HG03108 (cell line): ENCODE data around the gene RFFL.
"Not testable (repeated sequence)": the region's sequence is repeated elsewhere in the genome, so short reads cannot be mapped to it uniquely, and the experiment has no call there.

Source experiments
- ATAC-seq: cut with Tn5 transposase; IDR thresholded peaks from one replicate; pipeline ENCODE4 v1.9.1; 2021; ENCODE audit warnings: moderate library complexity; ENCODE audit not compliant: unreplicated experiment

Gene RFFL, protein sequence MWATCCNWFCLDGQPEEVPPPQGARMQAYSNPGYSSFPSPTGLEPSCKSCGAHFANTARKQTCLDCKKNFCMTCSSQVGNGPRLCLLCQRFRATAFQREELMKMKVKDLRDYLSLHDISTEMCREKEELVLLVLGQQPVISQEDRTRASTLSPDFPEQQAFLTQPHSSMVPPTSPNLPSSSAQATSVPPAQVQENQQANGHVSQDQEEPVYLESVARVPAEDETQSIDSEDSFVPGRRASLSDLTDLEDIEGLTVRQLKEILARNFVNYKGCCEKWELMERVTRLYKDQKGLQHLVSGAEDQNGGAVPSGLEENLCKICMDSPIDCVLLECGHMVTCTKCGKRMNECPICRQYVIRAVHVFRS

DNA sequence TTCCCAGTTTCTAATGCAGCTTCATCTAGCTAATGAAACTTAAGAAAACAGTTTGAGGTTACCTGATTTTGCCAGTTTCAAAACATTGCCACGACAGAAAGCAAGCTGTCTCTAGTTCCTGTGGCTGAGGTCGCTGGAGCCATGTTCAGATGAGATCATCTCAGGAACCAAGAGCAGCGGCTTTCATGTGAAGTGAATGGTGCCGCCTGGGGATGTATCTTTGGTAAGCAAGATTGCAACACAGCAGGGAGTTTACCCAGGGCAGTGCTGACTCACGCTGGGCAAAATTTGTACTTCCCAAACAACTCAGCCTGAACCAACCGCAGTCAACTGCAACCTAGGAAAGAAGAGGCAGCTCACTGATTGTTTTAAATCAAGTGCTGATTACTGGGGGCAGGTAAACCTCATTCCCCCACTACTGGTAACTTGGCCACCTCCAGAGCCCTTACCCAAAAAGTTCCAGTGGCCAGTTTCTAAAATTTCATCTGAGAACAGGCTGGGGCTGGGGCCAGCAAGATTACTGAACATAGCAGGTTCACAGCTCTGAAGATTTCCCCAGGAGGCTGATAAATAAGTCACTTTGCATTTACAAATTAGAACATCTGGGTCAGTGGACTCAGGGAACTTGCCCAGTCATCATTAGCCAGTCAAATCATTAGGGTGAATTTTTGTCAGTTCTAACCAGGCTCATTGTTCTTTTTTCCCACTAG is at the start of gene RFFL:
RFFL (minus strand) TSS at position 194 of the 710 bp plus-strand sequence. CDS start 37,154 bp downstream, outside the sequence.
- peak; percentile 74 for ATAC-seq

DNA sequence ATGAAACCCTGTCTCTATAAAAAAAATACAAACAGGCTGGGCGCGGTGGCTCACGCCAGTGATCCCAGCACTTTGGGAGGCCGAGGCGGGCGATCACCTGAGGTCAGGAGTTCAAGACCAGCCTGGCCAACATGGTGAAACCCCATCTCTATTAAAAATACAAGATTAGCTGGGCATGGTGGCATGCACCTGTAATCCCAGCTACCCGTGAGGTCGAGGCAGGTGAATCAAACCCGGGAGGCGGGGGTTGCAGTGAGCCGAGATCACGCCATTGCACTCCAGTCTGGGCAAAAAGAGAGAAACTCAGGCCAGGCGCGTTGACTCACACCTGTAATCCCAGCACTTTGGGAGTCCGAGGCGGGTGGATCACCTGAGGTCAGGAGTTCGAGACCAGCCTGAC is 47.3 kb upstream of the RFFL start:
- not testable (repeated sequence) for ATAC-seq

DNA sequence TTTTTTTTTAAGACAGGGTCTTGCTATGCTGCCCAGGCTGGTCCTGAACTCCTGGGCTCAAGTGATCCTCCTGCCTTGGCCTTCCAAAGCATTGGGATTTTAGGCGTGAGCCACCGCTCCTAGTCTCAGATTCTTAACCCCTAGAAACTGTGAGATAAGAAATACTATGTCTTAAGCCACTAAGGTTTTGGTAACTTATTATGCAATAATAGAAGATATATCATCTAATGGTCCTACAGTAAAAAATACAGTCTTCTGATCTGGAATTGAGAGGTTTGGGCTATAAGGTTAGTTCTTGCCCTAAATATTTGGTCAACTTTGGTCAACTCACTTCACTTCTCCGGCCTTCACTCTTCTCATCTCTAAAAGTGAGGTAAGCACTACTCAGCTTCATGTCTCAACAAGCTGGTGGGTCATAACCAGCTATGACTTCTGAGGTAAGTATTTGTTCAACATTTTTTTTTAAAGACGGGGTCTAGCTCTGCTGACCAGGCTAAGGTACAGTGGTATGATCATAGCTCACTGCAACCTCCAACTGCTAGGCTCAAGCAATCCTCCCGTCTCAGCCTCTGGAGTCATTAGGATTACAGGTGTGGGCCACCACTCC is 41.4 kb upstream of the RFFL start:
- no peak for ATAC-seq

DNA sequence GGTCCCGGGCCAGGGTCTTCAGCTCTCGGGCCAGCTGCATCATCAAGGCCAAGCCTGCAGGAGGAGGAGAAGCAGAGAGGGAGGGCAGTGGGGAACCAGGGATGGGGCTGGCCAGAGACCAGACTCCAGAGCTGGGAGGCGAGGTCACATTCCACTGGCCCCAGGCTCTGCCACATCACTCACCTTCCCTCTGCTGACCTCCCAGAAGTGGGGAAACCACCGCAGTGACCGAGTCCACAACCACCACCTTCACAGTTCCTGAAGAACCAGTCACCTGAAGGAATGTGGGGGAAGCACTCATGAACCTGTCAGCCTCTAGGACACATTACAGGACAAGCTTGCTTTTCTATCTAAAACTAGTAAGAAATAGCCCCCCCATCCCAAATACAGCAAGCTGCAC is 39.8 kb upstream of the RFFL start:
- no peak for ATAC-seq

DNA sequence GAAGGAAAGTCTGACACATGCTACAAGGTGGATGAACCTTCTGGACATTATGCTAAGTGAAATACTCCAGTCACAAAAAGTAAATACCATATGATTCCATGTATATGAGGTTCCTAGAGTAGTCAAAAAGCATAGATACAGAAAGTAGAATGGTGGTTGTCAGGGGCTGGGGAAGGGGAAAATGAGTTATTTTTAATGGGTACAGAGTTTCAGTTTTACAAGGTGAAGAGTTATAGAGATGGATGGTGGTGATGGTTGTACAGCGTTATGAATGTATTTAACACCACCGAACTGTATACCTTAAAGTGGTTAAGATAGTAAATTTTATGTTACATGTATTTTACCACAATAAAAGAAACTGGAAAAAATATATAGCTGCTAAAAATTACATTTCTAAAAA is 38.2 kb upstream of the RFFL start:
- no peak for ATAC-seq

DNA sequence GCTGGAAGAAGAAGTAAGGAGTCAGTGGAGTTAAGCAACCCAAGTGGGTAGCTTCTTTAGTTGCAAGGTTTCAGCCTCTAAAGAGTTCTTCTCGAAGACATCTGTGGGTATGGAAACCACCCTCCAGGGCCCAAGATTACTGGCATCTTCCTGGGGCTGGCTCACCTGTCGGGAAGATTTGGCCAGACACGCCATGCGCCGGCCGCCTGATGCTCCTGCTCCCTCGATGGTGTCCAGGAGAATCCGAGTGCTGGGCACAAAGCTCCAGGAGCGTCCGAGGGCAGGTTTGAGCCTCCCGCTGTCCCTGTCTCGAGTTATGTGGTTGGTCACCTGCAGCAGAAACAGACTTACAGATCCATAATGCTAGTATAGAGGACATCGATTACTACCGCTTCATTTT is 37.5 kb upstream of the RFFL start:
- ATAC-seq: no peak

DNA sequence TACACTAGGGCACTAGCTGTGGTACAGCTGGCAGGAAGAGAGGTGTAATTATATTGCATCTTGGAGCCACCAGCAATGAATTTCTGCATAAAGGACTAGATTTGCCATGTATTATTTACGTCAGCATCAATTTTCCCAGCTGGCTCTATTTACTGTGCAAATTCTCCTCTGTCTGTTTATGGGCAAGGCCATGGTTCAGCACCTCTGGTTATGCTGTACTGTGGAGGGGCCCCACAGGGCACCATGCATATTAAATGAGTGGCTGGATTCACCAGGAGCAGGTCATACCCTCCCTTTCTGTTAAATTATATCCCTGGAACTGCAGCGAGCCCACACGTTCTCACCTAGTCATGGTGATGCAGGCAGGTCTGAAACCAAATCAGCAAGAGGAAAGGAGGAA is 36.4 kb upstream of the RFFL start:
- ATAC-seq: no peak

DNA sequence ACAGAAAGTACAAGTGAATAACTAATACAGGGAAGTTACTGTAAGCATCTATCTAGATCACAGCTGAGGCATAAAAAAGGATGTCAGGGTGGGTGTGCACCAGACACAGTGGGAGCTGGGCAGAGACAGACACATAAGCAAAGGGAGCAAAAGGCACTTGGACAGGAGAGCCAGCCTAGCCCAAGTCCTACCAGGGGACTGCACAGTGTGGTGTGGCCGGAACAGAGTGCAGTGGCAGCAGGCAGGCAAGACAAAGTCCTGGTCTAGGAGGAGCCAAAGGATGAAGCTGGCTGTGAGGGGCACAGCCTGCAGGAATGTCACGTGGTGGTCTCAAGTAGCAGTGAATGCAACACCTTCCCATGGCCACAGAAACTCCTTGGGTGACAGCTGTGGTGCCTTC is 34.3 kb upstream of the RFFL start:
- no peak for ATAC-seq

DNA sequence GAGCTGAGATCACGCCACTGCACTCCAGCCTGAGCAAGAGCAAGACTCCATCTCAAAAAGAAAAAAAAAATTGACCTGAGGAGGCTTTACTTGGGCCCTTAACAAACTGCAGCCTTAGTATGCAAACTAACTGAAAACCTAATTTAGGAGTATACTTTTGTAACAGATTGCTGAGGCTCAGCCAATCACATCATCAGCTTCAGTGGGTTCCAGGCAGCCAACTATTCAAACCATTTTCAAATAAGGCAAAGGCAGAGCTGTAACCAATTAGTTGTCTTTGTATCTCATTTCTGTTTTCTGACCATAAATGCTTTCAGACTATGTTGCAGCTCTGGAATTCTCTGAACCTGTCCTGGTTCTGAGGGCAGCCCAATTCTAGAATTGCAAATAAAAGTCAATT is 32.2 kb upstream of the RFFL start:
- ATAC-seq: no peak

DNA sequence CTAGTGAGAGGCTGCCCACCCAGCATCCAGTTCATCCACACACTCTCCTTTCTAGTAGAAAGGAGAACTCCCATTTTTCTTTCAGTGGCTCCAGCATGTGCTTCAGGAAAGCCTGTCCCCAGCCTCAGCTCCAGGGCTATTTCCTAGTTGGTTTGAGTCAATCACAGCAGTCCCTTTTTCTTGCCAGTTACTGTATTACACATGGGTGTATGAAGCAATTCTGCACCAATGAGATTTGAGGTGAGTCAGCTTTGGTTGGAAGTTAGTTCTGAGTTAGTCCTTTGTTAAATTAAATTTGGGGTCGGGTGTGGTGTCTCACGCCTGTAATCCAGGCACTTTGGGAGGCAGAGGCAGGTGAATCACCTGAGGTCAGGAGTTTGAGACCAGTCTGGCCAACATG is 31.4 kb upstream of the RFFL start:
- no peak for ATAC-seq

DNA sequence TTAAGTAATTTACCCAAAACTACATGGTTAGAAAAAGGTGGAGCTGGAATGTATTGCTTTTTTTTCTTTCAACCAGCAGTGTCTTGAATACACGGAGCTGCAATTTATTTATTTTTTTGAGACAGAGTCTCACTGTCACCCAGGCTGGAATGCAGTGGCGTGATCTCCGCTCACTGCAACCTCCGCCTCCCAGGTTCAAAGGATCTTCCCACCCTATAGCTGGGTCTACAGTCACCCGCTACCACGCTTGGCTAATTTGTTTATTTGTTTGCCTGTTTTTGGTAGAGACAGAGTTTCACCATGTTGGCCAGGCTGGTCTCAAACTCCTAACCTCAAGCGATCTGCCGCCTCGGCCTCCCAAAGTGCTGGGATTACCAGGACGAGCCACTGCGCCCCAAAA is 27.2 kb upstream of the RFFL start:
- not testable (repeated sequence) for ATAC-seq

DNA sequence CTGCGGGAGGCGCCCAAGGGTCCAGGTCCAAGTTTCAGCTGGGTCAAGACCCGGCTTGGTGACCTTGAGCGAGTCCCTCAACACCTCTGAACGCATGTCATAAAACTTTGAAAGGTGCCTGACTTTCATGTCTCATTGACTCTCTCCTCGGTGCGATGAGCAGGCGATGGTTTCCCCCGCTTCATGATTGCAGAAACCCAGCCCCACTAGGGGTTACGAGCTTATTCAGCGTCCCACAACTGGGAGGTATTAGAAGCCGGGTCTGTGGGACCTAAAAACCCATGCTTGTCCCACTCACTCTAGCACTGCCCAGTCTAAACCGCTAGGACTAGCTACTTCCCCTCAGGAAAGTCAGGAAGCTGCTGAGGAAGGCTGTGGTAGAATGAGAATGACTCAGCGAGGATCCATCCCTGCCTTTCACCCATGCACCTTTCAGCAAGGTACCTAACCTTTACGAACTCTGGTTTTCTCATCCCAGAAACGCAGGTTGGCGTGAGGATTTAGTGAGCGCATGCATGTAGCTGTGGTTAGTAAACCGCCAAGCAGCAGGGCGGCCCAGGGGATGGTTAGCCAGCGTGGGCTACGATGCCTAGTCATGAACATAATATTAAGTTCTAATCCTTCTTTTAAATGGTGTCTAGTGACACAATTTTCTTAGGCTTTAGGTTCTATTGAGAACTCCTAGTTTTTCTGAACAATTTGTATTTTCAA is 26.2 kb upstream of the RFFL start:
- peak; percentile 7 for ATAC-seq

DNA sequence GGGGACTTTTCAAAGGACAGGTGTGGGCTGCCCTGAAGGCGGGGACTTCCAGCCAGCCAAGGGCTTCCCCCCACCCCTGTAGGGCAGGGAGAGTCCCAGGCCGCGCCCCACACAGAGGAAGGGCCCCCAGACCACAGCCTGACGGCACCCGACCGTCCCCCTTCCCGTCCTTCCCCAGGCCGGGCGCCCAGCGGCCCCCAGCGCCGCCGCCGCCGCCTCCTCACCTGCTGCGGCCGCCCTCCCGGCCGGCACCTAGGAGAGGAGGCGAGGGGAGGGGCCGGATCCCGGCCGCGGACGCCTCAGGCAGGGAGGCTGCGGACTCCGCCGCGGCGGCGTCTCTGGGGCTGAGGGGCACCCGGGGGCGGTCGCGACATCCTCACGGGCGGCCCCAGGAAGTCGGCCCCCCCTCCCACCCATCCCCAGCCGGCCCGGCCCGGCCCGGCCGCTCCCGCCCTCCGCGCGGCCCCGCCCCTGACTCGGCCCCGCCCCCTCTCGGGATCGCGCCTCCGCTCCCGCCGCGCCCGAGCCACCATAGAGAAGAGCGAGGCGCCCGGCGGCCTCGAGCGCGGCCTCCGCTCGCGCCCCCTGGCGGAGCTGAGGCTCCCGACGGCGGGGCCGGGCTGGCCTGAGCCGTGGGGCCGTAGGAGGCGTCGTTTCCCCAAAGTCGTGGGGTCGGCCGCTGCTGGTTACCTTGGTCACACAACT is 25.5 kb upstream of the RFFL start:
- ATAC-seq: peak; percentile 62

DNA sequence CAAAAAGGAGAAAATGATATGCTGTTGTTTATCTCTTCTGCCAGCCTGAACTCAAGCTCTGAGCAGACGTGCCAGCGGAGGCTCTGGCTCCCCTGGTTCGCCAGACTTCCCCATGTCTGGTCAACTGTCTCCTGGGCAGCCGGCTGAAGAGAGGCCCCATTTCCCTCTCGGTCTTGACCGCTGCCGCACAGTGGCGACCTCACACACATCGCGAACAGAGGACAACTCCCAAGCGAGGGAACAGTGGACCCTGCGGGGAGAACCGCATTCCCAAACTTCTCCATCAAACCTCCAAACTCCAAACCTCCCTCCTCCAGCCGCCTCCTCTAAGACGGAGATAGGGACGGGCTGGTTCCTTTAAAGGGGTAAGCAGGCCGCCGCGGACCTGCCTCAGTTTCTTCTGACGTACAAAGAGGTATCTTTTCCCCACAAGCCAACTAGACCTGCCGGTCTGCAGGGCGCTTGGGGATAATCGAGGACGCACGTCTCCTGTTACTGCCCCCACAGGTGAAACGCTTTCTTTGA is 24.9 kb upstream of the RFFL start:
- no peak for ATAC-seq

DNA sequence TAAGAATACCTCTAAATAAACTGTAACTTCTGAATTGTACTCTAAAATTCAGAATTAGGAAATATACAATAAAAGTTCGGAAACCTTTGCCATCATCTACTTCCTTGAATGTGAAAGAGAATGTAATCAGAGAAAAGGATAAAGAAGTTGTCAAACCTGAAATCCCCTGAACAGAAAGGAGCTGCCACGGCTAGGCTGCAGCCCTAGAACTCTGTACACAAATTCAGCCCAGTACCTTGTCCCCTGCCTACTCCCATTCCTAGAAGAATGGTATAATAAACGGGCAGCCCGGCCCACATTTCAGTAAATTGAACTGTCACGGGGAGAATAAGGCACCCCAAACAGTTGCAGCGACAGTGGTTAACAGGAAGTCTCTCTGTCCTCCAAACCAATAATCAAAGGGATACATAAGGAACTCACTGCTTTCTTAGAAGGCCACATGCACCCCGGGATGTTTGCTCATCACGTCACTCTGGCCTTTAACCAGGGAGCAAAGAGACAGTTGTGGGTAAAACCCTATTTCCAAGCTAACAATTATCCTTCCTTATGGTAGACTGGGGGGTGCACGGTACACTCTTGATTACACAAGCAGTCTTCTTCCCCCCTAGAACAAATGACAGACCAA is 24.3 kb upstream of the RFFL start:
- ATAC-seq: no peak

DNA sequence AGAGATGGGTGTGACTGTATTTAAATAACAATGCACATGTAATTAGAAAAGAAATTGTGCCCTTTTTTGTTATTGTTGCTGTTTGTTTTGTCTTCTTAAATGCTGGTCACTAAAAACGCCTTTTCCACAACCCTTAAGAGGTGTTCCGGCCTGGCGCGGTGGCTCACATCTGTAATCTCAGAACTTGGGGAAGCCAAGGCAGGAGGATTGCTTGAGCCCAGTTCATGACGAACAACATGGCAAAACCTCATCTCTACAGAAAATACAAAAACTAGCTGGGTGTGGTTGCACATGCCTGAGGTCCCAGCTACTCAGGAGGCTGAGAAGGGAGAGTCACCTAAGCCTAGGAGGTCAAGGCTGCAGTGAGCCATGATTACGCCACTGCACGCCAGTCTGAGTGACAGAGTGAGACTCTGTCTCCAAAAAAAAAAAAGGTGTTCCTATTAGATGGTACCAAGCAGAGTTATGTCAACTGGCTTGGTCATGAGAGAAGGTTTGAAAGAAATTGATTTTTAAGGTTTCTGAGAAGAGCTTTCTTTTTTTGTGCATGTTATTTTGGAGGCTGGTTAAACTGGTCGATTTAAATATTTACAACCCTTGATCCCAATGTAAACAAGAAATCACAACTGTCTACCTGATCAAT is 23.5 kb upstream of the RFFL start:
- no peak for ATAC-seq

DNA sequence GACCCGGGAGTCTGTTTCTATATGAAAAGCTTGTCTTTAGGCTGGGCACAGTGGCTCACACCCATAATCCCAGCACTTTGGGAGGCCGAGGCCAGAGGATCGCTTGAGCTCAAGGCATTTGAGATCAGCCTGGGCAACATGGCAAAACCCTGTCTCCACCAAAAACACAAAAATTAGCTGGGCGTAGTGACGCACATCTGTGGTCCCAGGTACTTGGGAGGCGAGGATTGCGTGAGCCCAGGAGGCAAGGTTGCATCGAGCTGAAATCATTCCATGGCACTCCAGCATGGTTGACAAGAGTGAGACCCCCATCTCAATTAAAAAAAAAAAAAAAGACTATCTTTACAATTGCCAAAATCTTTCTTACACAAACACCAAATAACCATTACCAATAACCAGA is 22.7 kb upstream of the RFFL start:
- ATAC-seq: no peak

DNA sequence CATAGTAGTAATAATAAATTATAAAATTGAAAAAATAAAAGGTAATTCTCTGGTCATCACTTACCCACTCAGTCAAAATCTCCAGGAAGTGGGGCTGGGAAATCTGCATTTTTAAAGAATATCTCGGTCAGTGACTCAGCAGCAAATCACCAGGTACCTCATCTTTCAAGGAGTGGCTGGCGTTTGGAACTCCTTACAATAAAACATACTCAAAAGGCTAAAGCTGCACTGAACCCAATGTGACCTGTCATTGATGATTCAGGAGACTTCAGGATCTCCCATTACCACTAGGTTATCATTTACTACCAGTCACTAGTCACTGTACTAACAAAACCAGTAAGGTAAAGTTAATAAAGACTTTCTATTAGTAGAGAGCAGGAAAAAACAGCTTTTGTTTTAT is 21.5 kb upstream of the RFFL start:
- no peak for ATAC-seq

DNA sequence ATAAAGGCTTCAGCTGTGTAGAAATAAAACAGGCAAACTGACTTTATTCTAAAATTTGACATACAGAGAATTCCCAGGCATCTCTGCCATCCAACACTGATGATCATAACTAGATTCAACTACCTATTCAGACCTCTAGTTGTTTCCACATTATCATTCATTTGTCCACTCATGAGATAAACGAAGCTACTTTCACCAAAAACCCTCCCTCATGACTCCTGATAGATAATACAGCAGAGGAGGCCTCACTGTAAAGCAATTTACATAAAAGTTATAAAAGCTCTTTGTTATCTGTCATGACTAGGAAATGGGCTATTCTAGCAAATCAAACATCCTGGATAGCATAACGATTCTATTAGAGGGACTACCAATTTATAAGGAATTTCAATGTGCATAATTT is 19.6 kb upstream of the RFFL start:
- ATAC-seq: no peak
